Suprapubic skin (tissue), 4 donors: Measurements from ENCODE around the gene CC2D2B.

Experiments used
- EP300 ChIP-seq: sonication (generic); formaldehyde crosslinking; IDR thresholded peaks from one replicate; pipeline ENCODE4 v1.6.1; 2017; ENCODE audit warnings: antibody characterized with exemption
- POLR2A ChIP-seq, 2 donors: fragments of 450-650 bp; IDR thresholded peaks; one replicate each; pipeline ENCODE4 v1.6.1; 2017; ENCODE audit warnings: antibody characterized with exemption in 2 of 2, mild to moderate bottlenecking in 2 of 2, moderate library complexity in 2 of 2
- POLR2AphosphoS5 ChIP-seq, 3 donors: sonication (generic); formaldehyde crosslinking; IDR thresholded peaks; one replicate each; pipeline ENCODE4 v1.6.1; 2017; ENCODE audit warnings: antibody characterized with exemption in 3 of 3
- TF ChIP-seq, protein P1 (sequence below), 2 donors: fragments of 200-600 bp in 1 of 2; fragments of 450-650 bp in 1 of 2; sonication (generic) in 1 of 2; IDR thresholded peaks; one replicate each; pipeline ENCODE4 v1.5.1; 2016 to 2019; ENCODE audit warnings: antibody characterized with exemption in 2 of 2, mild to moderate bottlenecking in 1 of 2, moderate library complexity in 1 of 2

DNA sequence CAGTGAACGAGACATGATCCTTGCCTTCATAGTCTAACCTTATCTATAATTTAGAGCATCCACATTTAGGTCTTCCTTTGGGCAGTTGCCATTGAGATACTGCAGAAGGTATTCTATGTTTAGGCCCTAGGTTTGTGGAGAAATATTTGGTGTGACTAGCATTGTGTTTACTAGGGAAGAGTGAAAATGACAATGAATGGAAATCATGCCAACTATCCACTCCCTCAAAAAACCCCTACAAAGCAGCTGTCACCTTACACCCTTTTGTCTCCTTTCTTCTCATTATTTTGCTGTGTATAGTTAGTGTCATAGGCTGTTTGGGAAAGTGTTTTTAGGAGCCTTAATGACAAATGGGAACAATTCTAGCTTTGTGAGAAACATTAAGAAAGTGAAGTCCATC lies 138.8 kb downstream of the CC2D2B start:
- TF ChIP-seq, protein P1, sequence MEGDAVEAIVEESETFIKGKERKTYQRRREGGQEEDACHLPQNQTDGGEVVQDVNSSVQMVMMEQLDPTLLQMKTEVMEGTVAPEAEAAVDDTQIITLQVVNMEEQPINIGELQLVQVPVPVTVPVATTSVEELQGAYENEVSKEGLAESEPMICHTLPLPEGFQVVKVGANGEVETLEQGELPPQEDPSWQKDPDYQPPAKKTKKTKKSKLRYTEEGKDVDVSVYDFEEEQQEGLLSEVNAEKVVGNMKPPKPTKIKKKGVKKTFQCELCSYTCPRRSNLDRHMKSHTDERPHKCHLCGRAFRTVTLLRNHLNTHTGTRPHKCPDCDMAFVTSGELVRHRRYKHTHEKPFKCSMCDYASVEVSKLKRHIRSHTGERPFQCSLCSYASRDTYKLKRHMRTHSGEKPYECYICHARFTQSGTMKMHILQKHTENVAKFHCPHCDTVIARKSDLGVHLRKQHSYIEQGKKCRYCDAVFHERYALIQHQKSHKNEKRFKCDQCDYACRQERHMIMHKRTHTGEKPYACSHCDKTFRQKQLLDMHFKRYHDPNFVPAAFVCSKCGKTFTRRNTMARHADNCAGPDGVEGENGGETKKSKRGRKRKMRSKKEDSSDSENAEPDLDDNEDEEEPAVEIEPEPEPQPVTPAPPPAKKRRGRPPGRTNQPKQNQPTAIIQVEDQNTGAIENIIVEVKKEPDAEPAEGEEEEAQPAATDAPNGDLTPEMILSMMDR (IDR thresholded peaks at IDR 0.05), result no peak
- no peak for TF ChIP-seq POLR2A (IDR thresholded peaks at IDR 0.05)
- TF ChIP-seq POLR2AphosphoS5 (IDR thresholded peaks at IDR 0.05), result no peak
- TF ChIP-seq EP300, result no peak
